GM06990 (cell line): ENCODE measurements around the gene FCSK.

ENCODE experiments used
- DNase-seq: peaks from one replicate; pipeline ENCODE4 v3.0.0-alpha.2; 2011; ENCODE audit not compliant: insufficient read length; ENCODE audit errors: extremely low read depth
- H3K27me3 ChIP-seq: replicated peaks from 2 replicates; pipeline ENCODE4 v1.6.0; 2011; ENCODE audit warnings: low read length; ENCODE audit not compliant: control insufficient read depth, insufficient read depth
- H3K36me3 ChIP-seq: 2 replicates; pipeline ENCODE4 v1.5.1; 2011; ENCODE audit warnings: low read length; ENCODE audit not compliant: control insufficient read depth, insufficient read depth
- H3K4me3 ChIP-seq: replicated peaks from 2 replicates; pipeline ENCODE4 v1.5.1; 2011; ENCODE audit warnings: low read depth, mild to moderate bottlenecking, control low read depth, low read length
- CTCF ChIP-seq: IDR thresholded peaks from 2 replicates; pipeline ENCODE4 v1.5.1; 2011; ENCODE audit warnings: low read length, control low read depth, mild to moderate bottlenecking, inconsistent platforms; ENCODE audit not compliant: insufficient read depth, poor library complexity, severe bottlenecking

Gene FCSK

GRCh38 chr16:70527315-70527996 is 73.1 kb downstream of the FCSK start:
- DNase-seq = no peak
- Histone ChIP-seq H3K4me3 (peak overlapping the region; percentile 2; the same call in 1 of the 2 replicates), H3K36me3 (peaks cover 12% of the 10 kb centered on the region), H3K27me3 (no peaks in the 10 kb centered on the region)
- TF ChIP-seq CTCF = no peak

GRCh38 chr16:70529051-70529777 is 74.8 kb downstream of the FCSK start:
- no peak for DNase-seq
- peaks cover 19% of the 10 kb centered on the region for H3K36me3 ChIP-seq
- no peaks in the 10 kb centered on the region for H3K27me3 ChIP-seq
- no peak overlapping the region for H3K4me3 ChIP-seq
- peak; percentile 44 for TF ChIP-seq CTCF
